Hepatocyte (in vitro differentiated cells): Measurements from ENCODE around the gene DDX18.

Source experiments
- EZH2 ChIP-seq: fragments of 200-600 bp; sonication (generic); IDR thresholded peaks from 2 replicates; pipeline ENCODE4 v1.6.1; 2016; ENCODE audit warnings: antibody characterized with exemption, mild to moderate bottlenecking, borderline replicate concordance
- EZH2phosphoT487 ChIP-seq: fragments of 200-600 bp; sonication (generic); IDR thresholded peaks from one replicate; pipeline ENCODE4 v1.6.1; 2018; ENCODE audit warnings: antibody characterized with exemption, mild to moderate bottlenecking, low read depth, moderate library complexity; ENCODE audit not compliant: unreplicated experiment, severe bottlenecking
- TF ChIP-seq, protein P1 (sequence below): fragments of 200-600 bp; sonication (generic); IDR thresholded peaks from 2 replicates; pipeline ENCODE4 v1.5.1; 2016; ENCODE audit warnings: antibody characterized with exemption, mild to moderate bottlenecking; ENCODE audit not compliant: poor library complexity

GRCh38 chr2:117856415-117857210, 42.1 kb downstream of the DDX18 start:
- TF ChIP-seq, protein P1, sequence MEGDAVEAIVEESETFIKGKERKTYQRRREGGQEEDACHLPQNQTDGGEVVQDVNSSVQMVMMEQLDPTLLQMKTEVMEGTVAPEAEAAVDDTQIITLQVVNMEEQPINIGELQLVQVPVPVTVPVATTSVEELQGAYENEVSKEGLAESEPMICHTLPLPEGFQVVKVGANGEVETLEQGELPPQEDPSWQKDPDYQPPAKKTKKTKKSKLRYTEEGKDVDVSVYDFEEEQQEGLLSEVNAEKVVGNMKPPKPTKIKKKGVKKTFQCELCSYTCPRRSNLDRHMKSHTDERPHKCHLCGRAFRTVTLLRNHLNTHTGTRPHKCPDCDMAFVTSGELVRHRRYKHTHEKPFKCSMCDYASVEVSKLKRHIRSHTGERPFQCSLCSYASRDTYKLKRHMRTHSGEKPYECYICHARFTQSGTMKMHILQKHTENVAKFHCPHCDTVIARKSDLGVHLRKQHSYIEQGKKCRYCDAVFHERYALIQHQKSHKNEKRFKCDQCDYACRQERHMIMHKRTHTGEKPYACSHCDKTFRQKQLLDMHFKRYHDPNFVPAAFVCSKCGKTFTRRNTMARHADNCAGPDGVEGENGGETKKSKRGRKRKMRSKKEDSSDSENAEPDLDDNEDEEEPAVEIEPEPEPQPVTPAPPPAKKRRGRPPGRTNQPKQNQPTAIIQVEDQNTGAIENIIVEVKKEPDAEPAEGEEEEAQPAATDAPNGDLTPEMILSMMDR = no peak
- TF ChIP-seq EZH2phosphoT487 (no peak), EZH2 (no peak)
